Gastrocnemius medialis (tissue), 4 donors: ENCODE measurements around the gene SPATA25. TPM values are rescaled to one million over a fixed set of nuclear protein-coding genes. Genes with fewer than 3 reads are reported as not detected.
"Not testable (repeated sequence)": the region's sequence is repeated elsewhere in the genome, so short reads cannot be mapped to it uniquely, and the experiment has no call there.

Source experiments
- ATAC-seq, 2 donors: fragments of 150-250 bp; one replicate each; pipeline ENCODE4 v1.9.1; 2016
- DNase-seq, 2 donors: peaks; one replicate each; pipeline ENCODE4 v3.0.0-alpha.2; 2019
- H3K27ac ChIP-seq, 4 donors: fragments of 200-600 bp; sonication (generic); 1 replicate in 1 of 4; 2 replicates in 3 of 4; pipeline ENCODE4 v1.5.1; 2016 to 2018; ENCODE audit warnings: mild to moderate bottlenecking in 2 of 4, moderate library complexity in 1 of 4
- H3K27me3 ChIP-seq, 3 donors: fragments of 200-600 bp; sonication (generic) in 2 of 3; 1 replicate in 1 of 3; 2 replicates in 2 of 3; pipeline versions ENCODE4 v1.5.1 to v1.6.0; 2016 to 2019; ENCODE audit warnings: mild to moderate bottlenecking in 1 of 3, moderate library complexity in 1 of 3
- H3K36me3 ChIP-seq, 2 donors: fragments of 200-600 bp; sonication (generic) in 1 of 2; one replicate each; pipeline ENCODE4 v1.5.1; 2017 to 2018
- H3K4me1 ChIP-seq, 2 donors: fragments of 200-600 bp; sonication (generic) in 1 of 2; one replicate each; pipeline ENCODE4 v1.5.1; 2016 to 2017; ENCODE audit warnings: mild to moderate bottlenecking in 2 of 2
- H3K4me3 ChIP-seq, 4 donors: fragments of 200-600 bp; sonication (generic) in 3 of 4; 1 replicate in 1 of 4; 2 replicates in 3 of 4; pipeline ENCODE4 v1.5.1; 2016 to 2019; ENCODE audit warnings: mild to moderate bottlenecking in 2 of 4
- H3K9me3 ChIP-seq, 3 donors: fragments of 200-600 bp; sonication (generic) in 2 of 3; 1 replicate in 1 of 3; 2 replicates in 2 of 3; pipeline ENCODE4 v1.5.1; 2016 to 2019
- CTCF ChIP-seq, 5 experiments: fragments of 450-650 bp in 3 of 5; fragments of 200-600 bp in 2 of 5; sonication (generic) in 2 of 5; IDR thresholded peaks in 4 of 5; conservative IDR thresholded peaks in 1 of 5; 1 replicate in 4 of 5; 2 replicates in 1 of 5; pipeline ENCODE4 v1.5.1; 2016 to 2019; ENCODE audit warnings: antibody characterized with exemption in 5 of 5, mild to moderate bottlenecking in 3 of 5, moderate library complexity in 3 of 5
- POLR2A ChIP-seq, 2 donors: fragments of 450-650 bp; IDR thresholded peaks; one replicate each; pipeline ENCODE4 v1.6.1; 2017; ENCODE audit warnings: antibody characterized with exemption in 2 of 2, mild to moderate bottlenecking in 2 of 2, moderate library complexity in 2 of 2
- in situ Hi-C, 4 donors: fragments of 200-750 bp; cut with MboI; loops; one replicate each; pipeline versions ENCODE4 v1.15.0 to v1.8.0; 2017; ENCODE audit warnings: low sequenced_read_pairs in 4 of 4
- intact Hi-C: fragments of 100-400 bp; cut with DNase I; formaldehyde crosslinking; loops from one replicate; pipeline ENCODE4 v1.15.1; 2023; ENCODE audit warnings: low total_unique reads
- total RNA-seq, 4 donors: library from RNA; depleted of rRNA; stranded (reverse); fragments of >200 nt; gene quantifications; one replicate each; pipeline versions ENCODE4 v1.1.0 to v1.2.3, GENCODE V29; 2016

SPATA25 gene
- total RNA-seq, 4 donors from 2014 or later: 0.71 to 4.1 (median 1.8) TPM; not detected in 1

GRCh38 chr20:45905505-45906079 is 18.2 kb upstream of the SPATA25 start:
- H3K27me3 ChIP-seq: no peaks in the 10 kb centered on the region
- no peaks in the 10 kb centered on the region for H3K4me1 ChIP-seq
- no peak overlapping the region for H3K27ac ChIP-seq
- no peak overlapping the region for H3K4me3 ChIP-seq
- intact Hi-C loops: no loop called here
- no peak for ATAC-seq
- TF ChIP-seq CTCF (IDR thresholded peaks at IDR 0.05 in 4 of 5, conservative IDR thresholded peaks at IDR 0.05 in 1 of 5): no peak
- TF ChIP-seq POLR2A (IDR thresholded peaks at IDR 0.05): no peak
- H3K36me3 ChIP-seq: no peaks in the 10 kb centered on the region
- H3K9me3 ChIP-seq: no peaks in the 10 kb centered on the region
- no peak for DNase-seq
- in situ Hi-C loops: no loop called here

- H3K4me3 ChIP-seq: no peak overlapping the region
- peaks cover 0 to under 1% of the 10 kb centered on the region in 2 donors for H3K36me3 ChIP-seq
- no peaks in the 10 kb centered on the region for H3K9me3 ChIP-seq
- H3K27me3 ChIP-seq: no peaks in the 10 kb centered on the region
- DNase-seq (no peak), ATAC-seq (no peak)
- intact Hi-C loops: no loop called here
- TF ChIP-seq CTCF (IDR thresholded peaks at IDR 0.05 in 4 of 5, conservative IDR thresholded peaks at IDR 0.05 in 1 of 5) (no peak), POLR2A (IDR thresholded peaks at IDR 0.05) (no peak)
- no peaks in the 10 kb centered on the region for H3K4me1 ChIP-seq
- H3K27ac ChIP-seq: no peak overlapping the region
- in situ Hi-C loops: no loop called here
These were observed 17.4 kb upstream of the SPATA25 start for GRCh38 chr20:45904583-45905504.

GRCh38 chr20:45902199-45902701 is 14.8 kb upstream of the SPATA25 start:
- H3K36me3 ChIP-seq: peaks cover 0 to 26% of the 10 kb centered on the region in 2 donors
- DNase-seq (no peak), ATAC-seq (no peak)
- intact Hi-C loops: no loop called here
- in situ Hi-C loops: no loop called here
- H3K9me3 ChIP-seq: no peaks in the 10 kb centered on the region
- H3K4me3 ChIP-seq: no peak overlapping the region
- no peaks in the 10 kb centered on the region for H3K27me3 ChIP-seq
- TF ChIP-seq POLR2A (IDR thresholded peaks at IDR 0.05): no peak
- TF ChIP-seq CTCF (IDR thresholded peaks at IDR 0.05 in 4 of 5, conservative IDR thresholded peaks at IDR 0.05 in 1 of 5): no peak
- no peaks in the 10 kb centered on the region for H3K4me1 ChIP-seq
- H3K27ac ChIP-seq: no peak overlapping the region

GRCh38 chr20:45901332-45901731 is 13.9 kb upstream of the SPATA25 start:
- in situ Hi-C loops, H3K9me3 ChIP-seq, H3K27ac ChIP-seq, DNase-seq, ATAC-seq, H3K4me1 ChIP-seq, H3K27me3 ChIP-seq, intact Hi-C loops, H3K4me3 ChIP-seq: not testable (repeated sequence)
- H3K36me3 ChIP-seq: peaks cover 0 to 35% of the 10 kb centered on the region in 2 donors
